Transverse colon (tissue), 4 donors: ENCODE measurements around the gene KIAA1614. TPM values are rescaled to one million over a fixed set of nuclear protein-coding genes. Genes with fewer than 3 reads are reported as not detected.

Experiments used
- DNase-seq: peaks from one replicate; pipeline ENCODE4 v3.0.0-alpha.2; 2019
- H3K27ac ChIP-seq, 4 donors: fragments of 200-600 bp; sonication (generic); 2 replicates each; pipeline ENCODE4 v1.5.1; 2016 to 2018; ENCODE audit warnings: inconsistent platforms in 4 of 4
- H3K27me3 ChIP-seq: fragments of 200-600 bp; sonication (generic); 2 replicates; pipeline ENCODE4 v1.5.1; 2017; ENCODE audit warnings: inconsistent platforms
- H3K36me3 ChIP-seq, 4 donors: fragments of 200-600 bp; sonication (generic); 2 replicates each; pipeline ENCODE4 v1.5.1; 2017 to 2019; ENCODE audit warnings: inconsistent platforms in 4 of 4
- H3K4me1 ChIP-seq, 4 donors: fragments of 200-600 bp; sonication (generic); 2 replicates each; pipeline ENCODE4 v1.5.1; 2017 to 2020; ENCODE audit warnings: inconsistent platforms in 4 of 4
- H3K4me3 ChIP-seq, 4 donors: fragments of 200-600 bp; sonication (generic); 1 replicate in 1 of 4; 2 replicates in 3 of 4; pipeline versions ENCODE4 v1.5.1 to v1.6.1; 2017 to 2019; ENCODE audit warnings: inconsistent platforms in 4 of 4
- H3K9me3 ChIP-seq, 2 donors: fragments of 200-600 bp; sonication (generic); 2 replicates each; pipeline ENCODE4 v1.5.1; 2017 to 2019; ENCODE audit warnings: inconsistent platforms in 2 of 2
- CTCF ChIP-seq, 5 experiments: fragments of 200-600 bp in 3 of 5; fragments of 450-650 bp in 2 of 5; sonication (generic) in 3 of 5; IDR thresholded peaks; 1 replicate in 2 of 5; 2 replicates in 3 of 5; pipeline ENCODE4 v1.5.1; 2016 to 2017; ENCODE audit warnings: antibody characterized with exemption in 5 of 5, inconsistent platforms in 3 of 5, mild to moderate bottlenecking in 2 of 5, moderate library complexity in 1 of 5
- EP300 ChIP-seq: sonication (generic); formaldehyde crosslinking; IDR thresholded peaks from one replicate; pipeline ENCODE4 v1.6.1; 2017; ENCODE audit warnings: antibody characterized with exemption, low read depth
- POLR2A ChIP-seq: fragments of 450-650 bp; IDR thresholded peaks from one replicate; pipeline ENCODE4 v1.6.1; 2016; ENCODE audit warnings: antibody characterized with exemption, mild to moderate bottlenecking, moderate library complexity
- POLR2AphosphoS5 ChIP-seq, 3 donors: sonication (generic); formaldehyde crosslinking; IDR thresholded peaks; one replicate each; pipeline ENCODE4 v1.6.1; 2016; ENCODE audit warnings: antibody characterized with exemption in 3 of 3
- WGBS, 2 donors: methylation state at CpG; one replicate each; pipeline ENCODE4 v1.1.5; 2018; ENCODE audit warnings: low coverage in 1 of 2; 5-methylcytosine and 5-hydroxymethylcytosine counted together
- in situ Hi-C, 4 donors: fragments of 200-750 bp; cut with MboI; loops; one replicate each; pipeline versions ENCODE4 v1.15.0 to v1.15.1; 2017; ENCODE audit warnings: low sequenced_read_pairs in 3 of 4, low pct_ligation_motif_present in 1 of 4, low pct_unique_long_range_greater_than_20kb in 1 of 4
- intact Hi-C: fragments of 100-400 bp; cut with DNase I; formaldehyde crosslinking; loops from one replicate; pipeline ENCODE4 v1.15.1; 2023; ENCODE audit warnings: low total_unique reads
- total RNA-seq, 4 donors: library from RNA; depleted of rRNA; stranded (reverse); fragments of >200 nt; gene quantifications; one replicate each; pipeline ENCODE4 v1.1.0, GENCODE V29; 2016

Gene KIAA1614
- total RNA-seq, 4 donors from 2014 or later = 2.3 to 9.4 (median 2.8) TPM

- Histone ChIP-seq H3K27ac (no peak overlapping the region), H3K9me3 (no peaks in the 10 kb centered on the region), H3K4me1 (peaks cover 0 to 4% (median 0%) of the 10 kb centered on the region in 4 donors), H3K4me3 (peak overlapping the region in 2 of 4 donors; percentile 6 to 16), H3K27me3 (no peaks in the 10 kb centered on the region), H3K36me3 (no peaks in the 10 kb centered on the region)
- intact Hi-C loops = no loop called here
- in situ Hi-C loops = no loop called here
- 47 to 83% methylated on average over 2 to 36 of the region's 45 CpGs for WGBS, 2 donors
- DNase-seq = peak; percentile 49
- TF ChIP-seq EP300 (no peak), POLR2AphosphoS5 (IDR thresholded peaks at IDR 0.05) (no peak), CTCF (IDR thresholded peaks at IDR 0.05) (no peak), POLR2A (no peak)
Measured at GRCh38 chr1:180935326-180936109, 22.8 kb downstream of the KIAA1614 start.

GRCh38 chr1:180936110-180937011, 23.7 kb downstream of the KIAA1614 start:
- 88% methylated on average over 17 of the region's 28 CpGs; no CpG with 5 or more reads in 1 of the 2 donors for WGBS, 2 donors
- no peaks in the 10 kb centered on the region for H3K36me3 ChIP-seq
- no peak for DNase-seq

DNA sequence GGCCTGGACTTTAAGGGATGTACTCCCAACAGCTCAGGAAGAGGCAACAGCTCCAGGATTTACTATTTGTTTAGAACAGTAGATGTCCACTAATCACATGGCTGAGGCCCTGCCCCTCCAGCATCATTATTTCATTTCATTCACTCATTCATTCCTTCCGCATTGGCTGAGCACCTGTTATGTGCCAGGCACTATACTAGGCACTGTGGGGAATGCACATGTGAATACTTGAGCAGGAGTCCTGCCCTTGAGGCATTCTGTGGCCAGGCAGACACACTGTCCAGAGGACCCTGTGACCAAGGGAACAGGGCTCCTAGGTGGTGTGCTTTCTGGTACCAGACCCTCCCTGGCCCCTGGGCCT, 24.3 kb downstream of the KIAA1614 start:
- in situ Hi-C loops (no loop called here), intact Hi-C loops (no loop called here)
- 42 to 100% methylated on average over 1 of the region's 1 CpG for WGBS, 2 donors
- no peaks in the 10 kb centered on the region for H3K9me3 ChIP-seq
- H3K4me3 ChIP-seq = no peak overlapping the region
- H3K36me3 ChIP-seq = no peaks in the 10 kb centered on the region
- no peak overlapping the region for H3K27ac ChIP-seq
- no peak for DNase-seq
- H3K27me3 ChIP-seq = no peaks in the 10 kb centered on the region
- TF ChIP-seq EP300 (no peak), POLR2A (no peak), POLR2AphosphoS5 (IDR thresholded peaks at IDR 0.05) (no peak), CTCF (IDR thresholded peaks at IDR 0.05) (no peak)
- peaks cover 0 to 4% (median 0%) of the 10 kb centered on the region in 4 donors for H3K4me1 ChIP-seq

More at GRCh38 chr1:180936110-180937011, 23.7 kb downstream of the KIAA1614 start:
- intact Hi-C loops = no loop called here
- in situ Hi-C loops = no loop called here
- no peak overlapping the region for H3K4me3 ChIP-seq
- TF ChIP-seq POLR2A = no peak
- TF ChIP-seq POLR2AphosphoS5 (IDR thresholded peaks at IDR 0.05) = no peak
- no peak for TF ChIP-seq EP300
- TF ChIP-seq CTCF (IDR thresholded peaks at IDR 0.05) = no peak
- no peak overlapping the region for H3K27ac ChIP-seq
- H3K27me3 ChIP-seq = no peaks in the 10 kb centered on the region
- peaks cover 0 to 4% (median 0%) of the 10 kb centered on the region in 4 donors for H3K4me1 ChIP-seq
- no peaks in the 10 kb centered on the region for H3K9me3 ChIP-seq

DNA sequence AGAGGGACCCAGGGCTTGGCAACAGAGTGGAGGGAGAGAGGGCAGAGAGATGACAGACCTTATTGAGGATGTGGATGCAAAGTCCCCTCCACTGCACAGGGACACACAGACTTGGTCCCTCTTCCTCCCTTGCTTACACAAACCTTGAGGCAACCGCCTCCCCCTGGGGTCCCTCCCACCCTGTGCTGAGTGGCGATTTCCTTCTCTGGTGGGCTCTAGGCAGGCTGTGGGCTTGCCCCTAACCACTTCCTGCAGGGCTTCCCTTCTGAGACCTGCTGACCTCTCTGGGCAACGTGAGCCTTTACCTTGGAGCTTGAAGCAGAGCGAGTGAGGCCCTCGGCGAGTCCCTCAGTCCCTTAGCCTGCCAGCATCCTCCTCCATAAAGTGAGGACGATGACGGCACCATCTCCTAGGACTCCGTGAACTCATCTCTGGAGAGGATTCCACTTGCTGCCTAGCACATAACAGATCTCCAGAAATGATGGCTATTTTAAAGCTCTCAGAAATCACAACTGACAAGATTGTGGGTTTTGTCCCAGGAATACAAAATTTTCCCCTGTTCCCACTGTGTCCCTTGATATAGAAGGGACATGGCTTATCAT, 25.0 kb downstream of the KIAA1614 start:
- no peak for DNase-seq
- no peaks in the 10 kb centered on the region for H3K36me3 ChIP-seq
- 78 to 79% methylated on average over 7 to 9 of the region's 9 CpGs for WGBS, 2 donors
- no peak overlapping the region for H3K27ac ChIP-seq
- in situ Hi-C loops = no loop called here
- H3K4me3 ChIP-seq = no peak overlapping the region
- TF ChIP-seq POLR2A (no peak), POLR2AphosphoS5 (IDR thresholded peaks at IDR 0.05) (no peak), CTCF (IDR thresholded peaks at IDR 0.05) (no peak), EP300 (no peak)
- intact Hi-C loops = no loop called here
- peaks cover 0 to 4% (median 0%) of the 10 kb centered on the region in 4 donors for H3K4me1 ChIP-seq
- no peaks in the 10 kb centered on the region for H3K27me3 ChIP-seq
- no peaks in the 10 kb centered on the region for H3K9me3 ChIP-seq
